HG03342 (cell line): ENCODE results near the gene PARP14.
"Not testable (repeated sequence)": the region's sequence is repeated elsewhere in the genome, so short reads cannot be mapped to it uniquely, and the experiment has no call there.

Source experiments
- ATAC-seq: cut with Tn5 transposase; IDR thresholded peaks from one replicate; pipeline ENCODE4 v1.9.1; 2021; ENCODE audit warnings: mild to moderate bottlenecking, moderate library complexity; ENCODE audit not compliant: unreplicated experiment

Gene PARP14

DNA sequence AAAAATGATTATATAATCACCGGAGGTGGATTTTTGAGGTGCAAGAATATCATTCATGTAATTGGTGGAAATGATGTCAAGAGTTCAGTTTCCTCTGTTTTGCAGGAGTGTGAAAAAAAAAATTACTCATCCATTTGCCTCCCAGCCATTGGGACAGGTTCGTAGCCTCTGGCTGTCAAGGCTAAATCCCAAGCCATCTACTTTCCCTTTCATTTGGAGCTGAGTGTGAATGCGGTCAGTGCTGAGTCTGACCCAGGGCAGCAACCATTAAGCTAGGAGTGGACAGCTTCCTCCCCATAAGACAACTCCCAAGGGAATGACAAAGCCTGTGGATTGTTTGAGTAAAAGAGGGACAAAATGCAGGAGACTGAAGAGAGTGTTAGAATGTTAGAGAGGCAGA lies 33.6 kb downstream of the PARP14 start:
- no peak for ATAC-seq

DNA sequence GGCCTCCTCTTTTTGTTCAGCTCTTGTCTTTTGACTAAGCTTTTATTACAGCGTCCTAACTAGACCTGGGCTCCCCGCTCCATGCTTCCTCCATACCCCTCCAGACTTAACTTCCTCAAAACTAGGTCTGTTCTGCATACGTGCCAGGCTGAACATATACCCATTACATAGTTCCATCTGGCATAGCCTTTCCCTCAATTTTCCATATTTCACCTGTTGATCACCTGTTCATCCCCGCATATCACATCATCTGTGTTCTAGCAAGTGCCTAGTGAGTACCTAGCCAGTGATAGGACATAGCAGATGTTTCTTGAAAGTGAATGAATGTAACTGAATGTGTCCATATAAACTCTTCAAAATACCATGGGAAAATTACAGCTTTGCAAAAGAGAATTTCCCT lies 36.0 kb downstream of the PARP14 start:
- no peak for ATAC-seq

DNA sequence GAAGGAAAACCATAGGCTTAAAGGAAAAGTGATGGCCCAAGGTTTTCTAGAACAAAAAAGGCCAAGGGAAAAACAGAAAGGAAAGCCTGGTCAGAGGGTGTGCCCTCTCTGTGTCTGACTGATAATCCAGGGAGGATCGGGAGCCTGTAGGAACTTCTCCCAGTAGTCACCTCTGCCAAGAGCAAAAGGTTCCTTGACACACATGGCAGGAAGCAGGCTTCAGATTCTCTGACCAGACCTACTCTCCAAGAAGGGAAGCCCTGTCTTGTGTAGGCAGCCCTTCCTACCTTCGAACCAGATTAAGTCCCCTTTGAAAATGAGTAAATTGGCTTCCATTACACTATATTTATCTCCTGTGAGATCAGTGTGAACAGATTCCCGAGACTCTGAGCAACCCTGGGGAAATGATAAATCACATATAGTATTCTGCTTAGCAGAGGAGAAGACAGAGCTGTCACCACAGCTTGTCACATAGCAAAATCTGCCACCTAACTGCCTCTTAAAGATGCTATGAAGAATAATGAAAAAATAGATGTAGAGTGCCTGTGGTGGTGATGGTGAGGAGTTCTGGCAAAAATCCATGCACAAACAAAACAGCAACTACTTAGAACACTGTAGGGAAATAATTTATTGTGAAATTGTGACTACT lies 38.8 kb downstream of the PARP14 start:
- ATAC-seq: no peak

DNA sequence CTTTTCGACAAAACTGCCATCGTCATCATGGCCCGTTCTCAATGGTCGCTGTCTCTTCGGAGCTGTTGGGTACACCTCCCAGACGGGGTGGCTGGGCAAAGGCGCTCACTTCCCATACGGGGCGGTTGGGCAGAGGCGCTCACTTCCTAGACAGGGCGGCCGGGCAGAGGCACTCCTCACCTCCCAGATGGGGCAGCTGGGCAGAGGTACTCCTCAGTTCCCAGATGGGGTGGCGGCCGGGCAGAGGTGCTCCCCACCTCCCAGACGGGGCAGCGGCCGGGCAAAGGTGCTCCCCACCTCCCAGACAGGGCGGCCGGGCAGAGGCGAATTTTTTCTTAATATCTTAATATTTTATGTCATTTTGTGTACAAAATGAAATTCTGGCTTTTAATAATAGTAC lies 44.5 kb downstream of the PARP14 start:
- no peak for ATAC-seq

GRCh38 chr3:122727294-122727693 lies 46.7 kb downstream of the PARP14 start:
- no peak for ATAC-seq

- ATAC-seq: no peak
Measured at GRCh38 chr3:122727766-122728165, 47.1 kb downstream of the PARP14 start.

DNA sequence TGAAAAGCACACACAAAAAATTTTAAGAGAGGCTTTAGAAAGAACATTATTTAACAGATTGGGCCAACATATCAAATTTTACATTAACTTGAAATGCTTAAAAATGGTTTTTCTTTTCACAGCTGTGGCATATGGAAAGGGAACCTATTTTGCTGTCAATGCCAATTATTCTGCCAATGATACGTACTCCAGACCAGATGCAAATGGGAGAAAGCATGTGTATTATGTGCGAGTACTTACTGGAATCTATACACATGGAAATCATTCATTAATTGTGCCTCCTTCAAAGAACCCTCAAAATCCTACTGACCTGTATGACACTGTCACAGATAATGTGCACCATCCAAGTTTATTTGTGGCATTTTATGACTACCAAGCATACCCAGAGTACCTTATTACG lies 47.5 kb downstream of the PARP14 start:
- ATAC-seq: no peak

DNA sequence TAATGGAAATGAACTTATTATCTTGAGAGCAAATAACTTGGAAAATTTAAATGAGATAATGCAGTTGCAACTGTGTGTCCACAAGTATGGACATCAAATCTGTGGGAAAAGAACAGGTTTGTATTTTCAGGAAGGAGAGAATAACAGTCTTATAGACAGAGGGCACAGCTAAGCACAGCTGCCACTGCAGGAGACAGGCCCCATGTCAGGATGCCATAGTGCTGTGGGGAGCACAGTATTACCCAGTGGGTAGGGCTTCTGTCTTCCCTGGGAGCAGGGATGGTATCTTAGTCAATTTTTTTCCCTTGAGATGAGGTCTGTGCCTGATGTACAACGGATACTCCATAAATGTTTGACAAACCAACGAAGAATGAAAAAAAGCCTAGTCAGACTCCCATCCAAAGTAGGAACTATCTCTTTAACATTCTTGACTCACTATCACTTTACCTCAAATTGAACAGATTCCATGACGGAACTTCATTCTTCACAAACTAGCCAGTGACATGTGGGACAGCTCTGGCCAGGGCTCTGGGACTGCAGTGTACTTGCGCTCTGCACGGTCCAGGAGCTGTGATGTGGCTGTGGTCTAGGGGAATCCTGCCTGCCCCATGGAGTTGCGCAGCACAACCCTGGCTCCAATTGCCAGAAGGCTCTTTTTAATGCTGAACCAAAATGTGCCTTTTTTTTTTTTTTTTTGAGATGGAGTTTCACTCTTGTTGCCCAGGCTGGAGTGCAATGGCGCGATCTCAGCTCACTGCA lies 48.3 kb downstream of the PARP14 start:
- ATAC-seq: no peak

GRCh38 chr3:122730240-122730639 lies 49.6 kb downstream of the PARP14 start:
- ATAC-seq: no peak

- ATAC-seq: not testable (repeated sequence)
Measured at GRCh38 chr3:122732682-122733525, 52.3 kb downstream of the PARP14 start.

- ATAC-seq: no peak
Measured at GRCh38 chr3:122739172-122739571, 58.5 kb downstream of the PARP14 start.

- ATAC-seq: no peak
Measured at GRCh38 chr3:122742234-122742633, 61.6 kb downstream of the PARP14 start.

DNA sequence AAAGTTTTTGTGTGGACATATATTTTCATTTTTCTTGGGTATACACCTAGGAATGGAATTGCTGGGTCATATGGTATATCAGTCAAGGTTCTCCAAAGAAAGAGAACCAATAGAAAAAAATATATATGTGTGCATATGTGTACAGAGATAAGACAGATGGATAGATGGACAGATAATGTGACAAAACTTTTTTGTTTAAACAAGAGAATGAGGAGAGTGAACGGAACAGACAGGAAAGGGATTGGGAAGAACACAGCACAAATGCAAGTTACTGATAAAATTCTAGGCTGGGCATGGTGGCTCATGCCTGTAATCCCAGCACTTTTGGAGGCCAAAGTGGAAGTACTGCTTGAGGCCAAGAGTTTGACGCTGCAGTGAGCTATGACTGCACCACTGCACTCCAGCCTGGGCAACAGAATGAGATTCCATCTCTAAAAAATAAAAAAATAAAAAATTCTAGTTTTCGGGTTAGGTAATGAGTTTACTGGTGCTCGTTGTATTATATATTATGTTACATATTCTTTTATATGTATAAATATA lies 63.0 kb downstream of the PARP14 start:
- no peak for ATAC-seq

DNA sequence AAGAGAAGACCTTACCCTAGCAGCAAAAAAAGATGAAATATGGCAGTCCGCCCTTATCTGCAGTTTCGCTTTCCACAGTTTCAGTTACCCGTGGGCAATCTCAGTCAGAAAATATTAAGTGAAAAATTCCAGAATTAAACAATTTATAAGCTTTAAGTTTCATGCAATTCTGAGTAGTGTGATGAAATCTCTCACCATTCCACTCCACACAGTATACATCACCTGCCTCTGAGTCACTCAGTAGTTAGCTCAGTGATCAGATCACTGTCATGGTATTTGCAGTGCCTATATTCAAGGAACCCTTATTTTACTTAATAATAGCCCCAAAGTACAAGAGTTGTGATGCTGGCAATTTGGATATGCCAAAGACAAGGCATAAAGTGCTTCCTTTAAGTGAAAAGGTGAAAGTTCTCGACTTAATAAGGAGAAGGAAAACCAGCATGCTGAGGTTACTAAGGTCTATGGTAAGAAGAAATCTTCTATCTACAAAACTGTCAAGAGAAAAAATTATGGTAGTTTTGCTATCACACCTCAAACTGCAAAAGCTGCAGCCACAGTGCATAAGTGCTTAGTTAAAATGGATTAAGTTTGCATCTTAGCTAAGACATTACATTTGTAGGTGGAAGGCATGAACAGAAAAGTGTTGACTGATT lies 64.9 kb downstream of the PARP14 start:
- no peak for ATAC-seq

- ATAC-seq: not testable (repeated sequence)
Measured at GRCh38 chr3:122747295-122747694, 66.7 kb downstream of the PARP14 start.

DNA sequence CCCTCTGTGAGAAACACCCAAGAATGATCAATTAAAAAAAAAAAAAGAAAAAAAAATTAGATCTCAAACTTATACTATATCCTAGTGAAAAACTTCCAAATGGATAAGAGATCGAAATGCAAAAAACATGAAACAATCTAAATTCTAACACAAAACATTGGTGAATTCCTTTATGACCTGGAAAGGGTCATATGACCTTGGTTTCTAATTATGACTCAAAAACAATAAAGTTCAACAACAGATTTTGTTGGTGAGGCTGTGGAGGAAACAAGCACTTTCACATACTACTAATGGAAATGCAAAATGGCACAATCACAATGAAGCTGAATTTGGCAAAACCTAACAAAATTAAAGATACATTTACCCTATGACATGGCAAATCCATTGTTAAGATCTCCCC lies 67.7 kb downstream of the PARP14 start:
- no peak for ATAC-seq

- ATAC-seq: peak; percentile 65
Measured at GRCh38 chr3:122754929-122755328, 74.3 kb downstream of the PARP14 start.

- no peak for ATAC-seq
Measured at GRCh38 chr3:122755491-122755890, 74.9 kb downstream of the PARP14 start.

- ATAC-seq: no peak
Measured at GRCh38 chr3:122758877-122759560, 78.4 kb downstream of the PARP14 start.
